CD4-positive, CD25-positive, alpha-beta regulatory T cell (primary cell): ENCODE data around the gene SURF4. TPM values are rescaled to one million over a fixed set of nuclear protein-coding genes. Genes with fewer than 3 reads are reported as not detected.
A peak's percentile ranks its signal among the peaks of the same experiment; 100 is the strongest.

Experiments used
- ATAC-seq, 2 donors: fragments of 150-1000 bp; cut with Tn5 transposase; one replicate each; pipeline ENCODE4 v1.10.0; 2021; ENCODE audit warnings: low read depth in 2 of 2, moderate number of reproducible peaks in 2 of 2, moderate library complexity in 1 of 2
- DNase-seq, 3 donors: peaks; one replicate each; pipeline versions ENCODE4 v3.0.0 to v3.0.0-alpha.2; 2012 to 2022; ENCODE audit warnings: mixed read lengths in 1 of 3
- H3K27ac ChIP-seq: one replicate; pipeline ENCODE4 v1.7.0; 2013; ENCODE audit warnings: mild to moderate bottlenecking, low read length; ENCODE audit not compliant: insufficient read depth, poor library complexity, severe bottlenecking
- H3K27me3 ChIP-seq: one replicate; pipeline ENCODE4 v1.7.0; 2013; ENCODE audit warnings: low read length; ENCODE audit not compliant: control insufficient read depth, insufficient read depth
- H3K36me3 ChIP-seq: one replicate; pipeline ENCODE4 v1.7.0; 2013; ENCODE audit warnings: mild to moderate bottlenecking, low read length, moderate library complexity; ENCODE audit not compliant: control insufficient read depth, insufficient read depth
- H3K4me1 ChIP-seq: 2 replicates; pipeline ENCODE4 v1.7.0; 2013; ENCODE audit warnings: mild to moderate bottlenecking, low read length; ENCODE audit not compliant: insufficient read depth, control insufficient read depth, poor library complexity, severe bottlenecking
- H3K4me3 ChIP-seq: one replicate; pipeline ENCODE4 v1.7.0; 2013; ENCODE audit warnings: low read depth, mild to moderate bottlenecking, low read length, moderate library complexity
- H3K9me3 ChIP-seq, 2 experiments: 1 replicate in 1 of 2; 2 replicates in 1 of 2; pipeline ENCODE4 v1.7.0; 2013; ENCODE audit warnings: low read length in 2 of 2, mild to moderate bottlenecking in 1 of 2, moderate library complexity in 1 of 2; ENCODE audit not compliant: control insufficient read depth in 2 of 2
- H3K27ac Mint-ChIP-seq, 3 donors: one replicate each; pipeline ENCODE4 v1.8.0; 2020 to 2022; ENCODE audit warnings: mild to moderate bottlenecking in 3 of 3, mixed read lengths in 3 of 3, moderate library complexity in 2 of 3
- H3K27me3 Mint-ChIP-seq: one replicate; pipeline ENCODE4 v1.8.0; 2022; ENCODE audit warnings: mild to moderate bottlenecking, mixed read lengths
- H3K36me3 Mint-ChIP-seq: one replicate; pipeline ENCODE4 v1.8.0; 2020; ENCODE audit warnings: mixed read lengths
- H3K4me1 Mint-ChIP-seq, 4 donors: one replicate each; pipeline ENCODE4 v1.8.0; 2020 to 2022; ENCODE audit warnings: mixed read lengths in 4 of 4, mild to moderate bottlenecking in 1 of 4
- H3K4me3 Mint-ChIP-seq, 4 donors: one replicate each; pipeline ENCODE4 v1.8.0; 2020 to 2022; ENCODE audit warnings: mild to moderate bottlenecking in 4 of 4, mixed read lengths in 4 of 4, moderate library complexity in 3 of 4
- H3K9me3 Mint-ChIP-seq, 7 donors: one replicate each; pipeline ENCODE4 v1.8.0; 2020 to 2022; ENCODE audit warnings: mixed read lengths in 7 of 7, mild to moderate bottlenecking in 3 of 7, moderate library complexity in 2 of 7
- polyA plus RNA-seq, 4 donors: library from polyadenylated mRNA; unstranded; fragments of 300-500 nt; fragmentation: Illumina TruSeq; gene quantifications; one replicate each; pipeline ENCODE4 v1.2.3, GENCODE V29; 2021
- total RNA-seq: library from RNA; stranded (reverse); gene quantifications from one replicate; pipeline ENCODE4 v1.2.3, GENCODE V29; 2022

Gene SURF4
- total RNA-seq: 132 TPM
- 100 to 1,000 TPM; 189 to 227 (median 212) TPM for polyA plus RNA-seq

- H3K36me3 Mint-ChIP-seq: peaks cover 3% of the 10 kb centered on the region
- H3K4me3 ChIP-seq: peak within 1 kb of the TSS; percentile 91
- DNase-seq (peak; percentile 89 to 96 (median 92)), ATAC-seq (peak; percentile 87 to 90)
- peaks cover 6 to 48% (median 27%) of the 10 kb centered on the region in 4 donors for H3K4me1 Mint-ChIP-seq
- H3K27ac Mint-ChIP-seq: peak within 1 kb of the TSS; percentile 93 to 96 (median 95)
- peak within 1 kb of the TSS; percentile 93 to 100 (median 97) for H3K4me3 Mint-ChIP-seq
- H3K36me3 ChIP-seq: peaks cover 4% of the 10 kb centered on the region
- peak within 1 kb of the TSS; percentile 95 for H3K27ac ChIP-seq
- H3K9me3 ChIP-seq: no peaks in the 10 kb centered on the region
- peaks cover 54% of the 10 kb centered on the region for H3K4me1 ChIP-seq
- H3K27me3 Mint-ChIP-seq: no peaks in the 10 kb centered on the region
- H3K27me3 ChIP-seq: no peaks in the 10 kb centered on the region
- H3K9me3 Mint-ChIP-seq: peaks cover 0 to 2% (median 0%) of the 10 kb centered on the region in 7 donors
Observed at GRCh38 chr9:133375724-133376654, at the start of gene SURF4, which contains the start of gene STKLD1. Gene SURF4 (minus strand): TSS chr9:133376060. CDS start chr9:133375969, 91 bp downstream. Gene STKLD1 (plus strand): TSS chr9:133376366. CDS start chr9:133376474, 108 bp downstream.

DNA sequence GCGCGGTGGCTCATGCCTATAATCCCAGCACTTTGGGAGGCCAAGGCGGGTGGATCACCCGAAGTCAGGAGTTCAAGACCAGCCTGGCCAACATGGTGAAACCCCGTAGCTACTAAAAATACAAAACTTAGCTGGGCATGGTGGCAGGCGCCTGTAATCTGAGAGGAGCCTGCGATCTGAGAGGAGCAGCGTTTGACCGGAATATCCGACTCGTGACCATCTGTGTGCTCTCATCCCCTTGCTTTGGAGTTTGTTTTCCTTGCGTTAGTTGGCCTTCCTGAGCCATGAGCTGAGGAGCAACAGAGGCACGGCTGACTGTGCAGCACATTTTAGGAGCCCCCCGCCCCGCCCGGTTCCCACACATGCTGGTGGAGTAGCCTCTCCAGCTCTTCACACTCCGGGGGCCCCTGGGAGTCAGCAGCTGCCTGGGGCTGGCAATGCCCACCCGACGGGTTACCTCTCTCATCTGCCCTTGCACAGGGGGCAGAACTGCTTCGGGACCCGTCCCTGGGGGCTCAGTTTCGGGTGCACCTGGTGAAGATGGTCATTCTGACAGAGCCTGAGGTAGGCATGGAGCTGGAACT lies 49.3 kb upstream of the SURF4 start:
- ATAC-seq: no peak
- DNase-seq: no peak
- no peaks in the 10 kb centered on the region for H3K27me3 ChIP-seq
- H3K9me3 ChIP-seq: no peaks in the 10 kb centered on the region
- no peaks in the 10 kb centered on the region for H3K4me1 ChIP-seq
- H3K27me3 Mint-ChIP-seq: peaks cover 25% of the 10 kb centered on the region
- no peak overlapping the region for H3K4me3 ChIP-seq
- H3K27ac Mint-ChIP-seq: no peak overlapping the region
- H3K4me3 Mint-ChIP-seq: no peak overlapping the region
- H3K27ac ChIP-seq: no peak overlapping the region
- no peaks in the 10 kb centered on the region for H3K36me3 ChIP-seq
- H3K4me1 Mint-ChIP-seq: peaks cover 0 to 14% (median 6%) of the 10 kb centered on the region in 4 donors
- no peaks in the 10 kb centered on the region for H3K36me3 Mint-ChIP-seq
- H3K9me3 Mint-ChIP-seq: no peaks in the 10 kb centered on the region

- Mint-ChIP-seq H3K4me1 (peaks cover 0 to 17% (median 10%) of the 10 kb centered on the region in 4 donors), H3K27ac (no peak overlapping the region), H3K9me3 (no peaks in the 10 kb centered on the region), H3K4me3 (no peak overlapping the region), H3K36me3 (no peaks in the 10 kb centered on the region), H3K27me3 (peaks cover 23% of the 10 kb centered on the region)
- no peak overlapping the region for H3K27ac ChIP-seq
- no peak overlapping the region for H3K4me3 ChIP-seq
- ATAC-seq (no peak), DNase-seq (no peak)
- no peaks in the 10 kb centered on the region for H3K36me3 ChIP-seq
- H3K27me3 ChIP-seq: no peaks in the 10 kb centered on the region
- H3K9me3 ChIP-seq: no peaks in the 10 kb centered on the region
- no peaks in the 10 kb centered on the region for H3K4me1 ChIP-seq
Observed at GRCh38 chr9:133424187-133424586, 48.3 kb upstream of the SURF4 start.

GRCh38 chr9:133423216-133423615 lies 47.4 kb upstream of the SURF4 start:
- Mint-ChIP-seq H3K27ac (peak overlapping the region in 1 of 3 donors; percentile 74), H3K36me3 (no peaks in the 10 kb centered on the region), H3K9me3 (no peaks in the 10 kb centered on the region), H3K27me3 (peaks cover 23% of the 10 kb centered on the region), H3K4me3 (peak overlapping the region in 2 of 4 donors; percentile 32 to 47), H3K4me1 (peaks cover 0 to 23% (median 15%) of the 10 kb centered on the region in 4 donors)
- DNase-seq (no peak), ATAC-seq (no peak)
- no peaks in the 10 kb centered on the region for H3K4me1 ChIP-seq
- H3K27ac ChIP-seq: no peak overlapping the region
- H3K27me3 ChIP-seq: no peaks in the 10 kb centered on the region
- H3K4me3 ChIP-seq: no peak overlapping the region
- H3K9me3 ChIP-seq: no peaks in the 10 kb centered on the region
- no peaks in the 10 kb centered on the region for H3K36me3 ChIP-seq

- Histone ChIP-seq H3K9me3 (no peaks in the 10 kb centered on the region), H3K4me3 (no peak within 1 kb of the TSS), H3K27ac (no peak within 1 kb of the TSS), H3K4me1 (peaks cover 8% of the 10 kb centered on the region), H3K36me3 (no peaks in the 10 kb centered on the region), H3K27me3 (no peaks in the 10 kb centered on the region)
- H3K4me3 Mint-ChIP-seq: peak within 1 kb of the TSS in 3 of 4 donors; percentile 32 to 61 (median 59)
- peaks cover 11% of the 10 kb centered on the region for H3K27me3 Mint-ChIP-seq
- H3K36me3 Mint-ChIP-seq: no peaks in the 10 kb centered on the region
- H3K9me3 Mint-ChIP-seq: no peaks in the 10 kb centered on the region
- DNase-seq: peak in 1 of 3 donors; percentile 30
- H3K27ac Mint-ChIP-seq: peak within 1 kb of the TSS; percentile 64 to 85 (median 77)
- peaks cover 0 to 27% (median 18%) of the 10 kb centered on the region in 4 donors for H3K4me1 Mint-ChIP-seq
- ATAC-seq: no peak
Observed at GRCh38 chr9:133421615-133422542, 46.0 kb upstream of the SURF4 start, which contains the start of gene ADAMTS13. Gene ADAMTS13 (plus strand): TSS chr9:133422367. CDS start chr9:133422444, 77 bp downstream.

- H3K9me3 Mint-ChIP-seq: no peaks in the 10 kb centered on the region
- peak overlapping the region in 2 of 4 donors; percentile 58 to 68 for H3K4me3 Mint-ChIP-seq
- Histone ChIP-seq H3K27me3 (no peaks in the 10 kb centered on the region), H3K27ac (no peak overlapping the region), H3K36me3 (peaks cover 2% of the 10 kb centered on the region), H3K9me3 (no peaks in the 10 kb centered on the region), H3K4me1 (peaks cover 18% of the 10 kb centered on the region), H3K4me3 (no peak overlapping the region)
- H3K36me3 Mint-ChIP-seq: no peaks in the 10 kb centered on the region
- ATAC-seq (no peak), DNase-seq (peak in 1 of 3 donors; percentile 35)
- peaks cover 0 to 42% (median 27%) of the 10 kb centered on the region in 4 donors for H3K4me1 Mint-ChIP-seq
- peak overlapping the region in 1 of 3 donors; percentile 85 for H3K27ac Mint-ChIP-seq
- H3K27me3 Mint-ChIP-seq: peaks cover 6% of the 10 kb centered on the region
Observed at GRCh38 chr9:133420392-133420827, 44.5 kb upstream of the SURF4 start.

- Histone ChIP-seq H3K27me3 (no peaks in the 10 kb centered on the region), H3K27ac (no peak overlapping the region), H3K9me3 (no peaks in the 10 kb centered on the region), H3K4me1 (peaks cover 21% of the 10 kb centered on the region), H3K4me3 (no peak overlapping the region), H3K36me3 (peaks cover 16% of the 10 kb centered on the region)
- Mint-ChIP-seq H3K9me3 (no peaks in the 10 kb centered on the region), H3K27me3 (peaks cover 1% of the 10 kb centered on the region), H3K36me3 (peaks cover 9% of the 10 kb centered on the region), H3K4me1 (peaks cover 0 to 55% (median 38%) of the 10 kb centered on the region in 4 donors), H3K27ac (peak overlapping the region in 2 of 3 donors; percentile 91 to 96), H3K4me3 (peak overlapping the region; percentile 90 to 96 (median 94))
- ATAC-seq (no peak), DNase-seq (no peak)
Observed at GRCh38 chr9:133419005-133419404, 43.1 kb upstream of the SURF4 start.
